Trophoblast cell (in vitro differentiated cells and primary cell): Measurements from ENCODE around the gene SOX8.

Source experiments
- DNase-seq, 2 donors: peaks; one replicate each; pipeline ENCODE4 v3.0.0-alpha.2; 2016
- H2AFZ ChIP-seq: 2 replicates; pipeline ENCODE4 v1.6.1; 2013; ENCODE audit warnings: low read length, moderate library complexity, mild to moderate bottlenecking; ENCODE audit not compliant: insufficient read depth, poor library complexity
- H2AK5ac ChIP-seq: 2 replicates; pipeline ENCODE4 v1.6.1; 2013; ENCODE audit warnings: mild to moderate bottlenecking, low read length
- H2BK120ac ChIP-seq: 2 replicates; pipeline ENCODE4 v1.6.1; 2013; ENCODE audit warnings: low read length, mild to moderate bottlenecking, moderate library complexity; ENCODE audit not compliant: insufficient read depth, poor library complexity
- H2BK12ac ChIP-seq: 2 replicates; pipeline ENCODE4 v1.6.1; 2013; ENCODE audit warnings: mild to moderate bottlenecking, low read length, moderate library complexity
- H2BK5ac ChIP-seq: 2 replicates; pipeline ENCODE4 v1.6.1; 2013; ENCODE audit warnings: low read length, low read depth, moderate library complexity, mild to moderate bottlenecking; ENCODE audit not compliant: poor library complexity
- H3K14ac ChIP-seq: 2 replicates; pipeline ENCODE4 v1.6.1; 2013; ENCODE audit warnings: mild to moderate bottlenecking, low read length
- H3K18ac ChIP-seq: 2 replicates; pipeline ENCODE4 v1.6.1; 2013; ENCODE audit warnings: mild to moderate bottlenecking, low read length
- H3K23ac ChIP-seq: 2 replicates; pipeline ENCODE4 v1.6.1; 2013; ENCODE audit warnings: low read length
- H3K27ac ChIP-seq: 2 replicates; pipeline ENCODE4 v1.5.1; 2013; ENCODE audit warnings: low read depth, mild to moderate bottlenecking, inconsistent platforms, low read length, moderate library complexity
- H3K27me3 ChIP-seq: 2 replicates; pipeline ENCODE4 v1.6.1; 2013; ENCODE audit warnings: inconsistent platforms, mild to moderate bottlenecking, low read length, moderate library complexity; ENCODE audit not compliant: insufficient read depth
- H3K36me3 ChIP-seq, 2 experiments: 1 replicate in 1 of 2; 2 replicates in 1 of 2; pipeline ENCODE4 v1.6.1; 2013; ENCODE audit warnings: low read length in 2 of 2, mild to moderate bottlenecking in 2 of 2, moderate library complexity in 1 of 2; ENCODE audit not compliant: insufficient read depth in 2 of 2, control insufficient read depth in 1 of 2
- H3K4ac ChIP-seq: 2 replicates; pipeline ENCODE4 v1.6.1; 2013; ENCODE audit warnings: low read depth, mild to moderate bottlenecking, low read length, moderate library complexity
- H3K4me1 ChIP-seq, 2 experiments: 1 replicate in 1 of 2; 2 replicates in 1 of 2; pipeline ENCODE4 v1.6.1; 2013; ENCODE audit warnings: low read length in 2 of 2, mild to moderate bottlenecking in 2 of 2, moderate library complexity in 1 of 2; ENCODE audit not compliant: insufficient read depth in 2 of 2, control insufficient read depth in 1 of 2
- H3K4me2 ChIP-seq: 2 replicates; pipeline ENCODE4 v1.6.1; 2013; ENCODE audit warnings: inconsistent platforms, mild to moderate bottlenecking, low read length, moderate library complexity
- H3K4me3 ChIP-seq: 2 replicates; pipeline ENCODE4 v1.5.1; 2013; ENCODE audit warnings: mild to moderate bottlenecking, low read depth, low read length, inconsistent platforms
- H3K79me1 ChIP-seq: one replicate; pipeline ENCODE4 v1.6.1; 2013; ENCODE audit warnings: low read length
- H3K79me2 ChIP-seq: 2 replicates; pipeline ENCODE4 v1.6.1; 2013; ENCODE audit warnings: low read length, mild to moderate bottlenecking; ENCODE audit not compliant: control insufficient read depth, insufficient read depth, poor library complexity
- H3K9ac ChIP-seq: 2 replicates; pipeline ENCODE4 v1.6.1; 2013; ENCODE audit warnings: mild to moderate bottlenecking, low read length
- H3K9me3 ChIP-seq: 2 replicates; pipeline ENCODE4 v1.6.1; 2013; ENCODE audit warnings: low read depth, mild to moderate bottlenecking, control low read depth, inconsistent platforms, low read length; ENCODE audit not compliant: insufficient read depth
- H4K12ac ChIP-seq: 2 replicates; pipeline ENCODE4 v1.6.1; 2013; ENCODE audit warnings: low read depth, mild to moderate bottlenecking, low read length, moderate library complexity
- H4K8ac ChIP-seq: 2 replicates; pipeline ENCODE4 v1.6.1; 2013; ENCODE audit warnings: low read depth, mild to moderate bottlenecking, low read length, moderate library complexity
- H4K91ac ChIP-seq: one replicate; pipeline ENCODE4 v1.6.1; 2013; ENCODE audit warnings: low read depth, mild to moderate bottlenecking, low read length, moderate library complexity
- WGBS: extraction: QIAGEN DNeasy Blood & Tissue Kit; methylation state at CpG from one replicate; pipeline ENCODE4 v1.1.7; 2013; ENCODE audit warnings: missing lambda C conversion rate; ENCODE audit not compliant: insufficient read length, insufficient coverage; ENCODE audit errors: extremely low coverage; 5-methylcytosine and 5-hydroxymethylcytosine counted together

Gene SOX8

GRCh38 chr16:987906-988305, 6.3 kb downstream of the SOX8 start:
- H3K14ac ChIP-seq, result no peak overlapping the region
- H3K4me1 ChIP-seq, result no peaks in the 10 kb centered on the region
- peaks cover 9% of the 10 kb centered on the region for H3K27me3 ChIP-seq
- no peak overlapping the region for H4K12ac ChIP-seq
- no peak for DNase-seq
- WGBS, result no CpG with 5 or more reads among the region's 17 CpGs
- H2BK5ac ChIP-seq, result no peak overlapping the region
- H2BK12ac ChIP-seq, result no peak overlapping the region
- H3K9me3 ChIP-seq, result peaks cover 3% of the 10 kb centered on the region
- no peak overlapping the region for H2BK120ac ChIP-seq
- H3K18ac ChIP-seq, result no peak overlapping the region
- H4K91ac ChIP-seq, result no peak overlapping the region
- H2AK5ac ChIP-seq, result no peak overlapping the region
- H3K4me3 ChIP-seq, result no peak overlapping the region
- no peaks in the 10 kb centered on the region for H3K79me1 ChIP-seq
- no peak overlapping the region for H3K4me2 ChIP-seq
- no peak overlapping the region for H3K23ac ChIP-seq
- no peaks in the 10 kb centered on the region for H3K36me3 ChIP-seq
- no peaks in the 10 kb centered on the region for H3K79me2 ChIP-seq
- no peak overlapping the region for H3K9ac ChIP-seq
- no peak overlapping the region for H3K4ac ChIP-seq
- H3K27ac ChIP-seq, result no peak overlapping the region
- H4K8ac ChIP-seq, result no peak overlapping the region
- H2AFZ ChIP-seq, result no peak overlapping the region

GRCh38 chr16:988471-989353, 7.1 kb downstream of the SOX8 start:
- no CpG with 5 or more reads among the region's 35 CpGs for WGBS
- Histone ChIP-seq H3K9me3 (peaks cover 10% of the 10 kb centered on the region), H3K79me1 (no peaks in the 10 kb centered on the region), H3K4me3 (no peak overlapping the region), H4K91ac (no peak overlapping the region), H2BK12ac (no peak overlapping the region), H3K27me3 (peaks cover 2% of the 10 kb centered on the region), H3K4me2 (no peak overlapping the region), H3K4ac (no peak overlapping the region), H3K14ac (no peak overlapping the region), H3K27ac (no peak overlapping the region), H2AFZ (no peak overlapping the region), H2BK120ac (no peak overlapping the region), H3K18ac (no peak overlapping the region), H2AK5ac (no peak overlapping the region), H3K23ac (no peak overlapping the region), H4K12ac (no peak overlapping the region), H3K36me3 (no peaks in the 10 kb centered on the region), H3K9ac (no peak overlapping the region), H3K4me1 (no peaks in the 10 kb centered on the region), H2BK5ac (no peak overlapping the region), H3K79me2 (no peaks in the 10 kb centered on the region), H4K8ac (no peak overlapping the region)
- no peak for DNase-seq

GRCh38 chr16:989354-989814, 7.8 kb downstream of the SOX8 start:
- no peak overlapping the region for H3K9ac ChIP-seq
- H2BK5ac ChIP-seq, result no peak overlapping the region
- H3K4me1 ChIP-seq, result no peaks in the 10 kb centered on the region
- no peak overlapping the region for H2BK120ac ChIP-seq
- H2AFZ ChIP-seq, result no peak overlapping the region
- H3K27ac ChIP-seq, result no peak overlapping the region
- no peaks in the 10 kb centered on the region for H3K36me3 ChIP-seq
- no peak overlapping the region for H4K8ac ChIP-seq
- H3K79me2 ChIP-seq, result no peaks in the 10 kb centered on the region
- H3K14ac ChIP-seq, result no peak overlapping the region
- no peak overlapping the region for H3K4me3 ChIP-seq
- H3K79me1 ChIP-seq, result no peaks in the 10 kb centered on the region
- no peak overlapping the region for H2AK5ac ChIP-seq
- H3K4ac ChIP-seq, result no peak overlapping the region
- no CpG with 5 or more reads among the region's 11 CpGs for WGBS
- no peak overlapping the region for H4K91ac ChIP-seq
- no peak overlapping the region for H3K18ac ChIP-seq
- H3K9me3 ChIP-seq, result peaks cover 13% of the 10 kb centered on the region
- no peaks in the 10 kb centered on the region for H3K27me3 ChIP-seq
- H3K4me2 ChIP-seq, result no peak overlapping the region
- no peak for DNase-seq
- H4K12ac ChIP-seq, result no peak overlapping the region
- H2BK12ac ChIP-seq, result no peak overlapping the region
- H3K23ac ChIP-seq, result no peak overlapping the region

- peaks cover 2% of the 10 kb centered on the region for H3K27me3 ChIP-seq
- no peak for DNase-seq
- H3K18ac ChIP-seq, result no peak overlapping the region
- peaks cover 25% of the 10 kb centered on the region for H3K9me3 ChIP-seq
- no peak overlapping the region for H3K27ac ChIP-seq
- no peak overlapping the region for H2AK5ac ChIP-seq
- no CpG with 5 or more reads among the region's 41 CpGs for WGBS
- no peaks in the 10 kb centered on the region for H3K79me2 ChIP-seq
- no peaks in the 10 kb centered on the region for H3K4me1 ChIP-seq
- no peak overlapping the region for H3K4me3 ChIP-seq
- H3K9ac ChIP-seq, result no peak overlapping the region
- H4K8ac ChIP-seq, result no peak overlapping the region
- no peak overlapping the region for H4K91ac ChIP-seq
- no peak overlapping the region for H2BK120ac ChIP-seq
- H3K4me2 ChIP-seq, result no peak overlapping the region
- no peak overlapping the region for H2BK5ac ChIP-seq
- no peak overlapping the region for H3K14ac ChIP-seq
- no peak overlapping the region for H4K12ac ChIP-seq
- H2BK12ac ChIP-seq, result no peak overlapping the region
- no peak overlapping the region for H3K4ac ChIP-seq
- no peak overlapping the region for H3K23ac ChIP-seq
- H2AFZ ChIP-seq, result no peak overlapping the region
- H3K79me1 ChIP-seq, result no peaks in the 10 kb centered on the region
- H3K36me3 ChIP-seq, result no peaks in the 10 kb centered on the region
Observed at GRCh38 chr16:990516-991291, 9.1 kb downstream of the SOX8 start.
